CD4-positive, alpha-beta T cell (primary cell): ENCODE results near the gene CAMSAP1. TPM values are rescaled to one million over a fixed set of nuclear protein-coding genes. Genes with fewer than 3 reads are reported as not detected.
A peak's percentile ranks its signal among the peaks of the same experiment; 100 is the strongest.

Source experiments
- ATAC-seq: fragments of 200-7000 bp; cut with Tn5 transposase; one replicate; pipeline ENCODE4 v1.10.0; 2022; ENCODE audit warnings: mild to moderate bottlenecking; ENCODE audit not compliant: poor library complexity
- CTCF ChIA-PET: fragments of 350-600 bp; sonication (Branson Sonifier 250); formaldehyde crosslinking; loops from one replicate; lab custom pipeline; 2021; ENCODE audit warnings: antibody characterized with exemption, inconsistent platforms; lab: Charles Lee
- POLR2A ChIA-PET: fragments of 350-600 bp; sonication (Branson Sonifier 250); formaldehyde crosslinking; loops from one replicate; lab custom pipeline; 2021; ENCODE audit warnings: antibody characterized with exemption, inconsistent platforms; lab: Charles Lee
- DNase-seq, 14 experiments: peaks; one replicate each; pipeline ENCODE4 v3.0.0-alpha.2; 2013 to 2020; ENCODE audit warnings: mixed read lengths in 2 of 14
- H3K27ac ChIP-seq, 2 donors: one replicate each; pipeline versions ENCODE4 v1.5.1 to v1.7.0; 2013; ENCODE audit warnings: low read length in 2 of 2, low read depth in 1 of 2, mild to moderate bottlenecking in 1 of 2
- H3K27me3 ChIP-seq, 2 experiments: 1 replicate in 1 of 2; 2 replicates in 1 of 2; pipeline versions ENCODE4 v1.6.1 to v1.7.0; 2013; ENCODE audit warnings: low read length in 2 of 2, control low read depth in 1 of 2, mild to moderate bottlenecking in 1 of 2, moderate library complexity in 1 of 2; ENCODE audit not compliant: insufficient read depth in 2 of 2, control insufficient read depth in 1 of 2
- H3K36me3 ChIP-seq: one replicate; pipeline ENCODE4 v1.6.1; 2013; ENCODE audit warnings: low read length, control low read depth; ENCODE audit not compliant: insufficient read depth
- H3K4me1 ChIP-seq: one replicate; pipeline ENCODE4 v1.6.1; 2013; ENCODE audit warnings: low read length, control low read depth; ENCODE audit not compliant: insufficient read depth
- H3K4me3 ChIP-seq: one replicate; pipeline ENCODE4 v1.5.1; 2013; ENCODE audit warnings: mild to moderate bottlenecking, low read length, moderate library complexity
- H3K9me3 ChIP-seq, 2 experiments: 1 replicate in 1 of 2; 2 replicates in 1 of 2; pipeline versions ENCODE4 v1.6.1 to v1.7.0; 2013; ENCODE audit warnings: low read length in 2 of 2, mild to moderate bottlenecking in 2 of 2, control low read depth in 1 of 2, moderate library complexity in 1 of 2; ENCODE audit not compliant: control insufficient read depth in 1 of 2, insufficient read depth in 1 of 2
- H3K27ac Mint-ChIP-seq: one replicate; pipeline ENCODE4 v1.8.0; 2020; ENCODE audit warnings: mixed read lengths
- H3K27me3 Mint-ChIP-seq: one replicate; pipeline ENCODE4 v1.8.0; 2021; ENCODE audit warnings: mixed read lengths
- H3K36me3 Mint-ChIP-seq: one replicate; pipeline ENCODE4 v1.8.0; 2021; ENCODE audit warnings: low read depth, mixed read lengths
- H3K4me1 Mint-ChIP-seq: one replicate; pipeline ENCODE4 v1.8.0; 2021; ENCODE audit warnings: low read depth, mixed read lengths
- H3K4me3 Mint-ChIP-seq: one replicate; pipeline ENCODE4 v1.8.0; 2020; ENCODE audit warnings: mild to moderate bottlenecking, mixed read lengths
- H3K9me3 Mint-ChIP-seq: one replicate; pipeline ENCODE4 v1.8.0; 2020; ENCODE audit warnings: mixed read lengths
- CTCF ChIP-seq: fragments of 200-600 bp; IDR thresholded peaks from one replicate; pipeline ENCODE4 v1.8.0; 2022; ENCODE audit warnings: antibody characterized with exemption, mild to moderate bottlenecking
- intact Hi-C, 2 experiments: fragments of 100-400 bp; cut with DNase I in 1 of 2; cut with micrococcal nuclease in 1 of 2; formaldehyde crosslinking; loops; one replicate each; pipeline versions ENCODE4 v1.15.1 to v1.9.0; 2023 to 2025; cut with DNase I, micrococcal nuclease
- total RNA-seq, 174 experiments: library from RNA in 2 of 174; stranded (reverse) in 2 of 174; gene quantifications; one replicate each; pipeline ENCODE4 v1.2.3 and lab custom pipeline; 2021 to 2026

Gene CAMSAP1
- total RNA-seq, 2 experiments from 2014 or later = 16.8 to 18.2 TPM

DNA sequence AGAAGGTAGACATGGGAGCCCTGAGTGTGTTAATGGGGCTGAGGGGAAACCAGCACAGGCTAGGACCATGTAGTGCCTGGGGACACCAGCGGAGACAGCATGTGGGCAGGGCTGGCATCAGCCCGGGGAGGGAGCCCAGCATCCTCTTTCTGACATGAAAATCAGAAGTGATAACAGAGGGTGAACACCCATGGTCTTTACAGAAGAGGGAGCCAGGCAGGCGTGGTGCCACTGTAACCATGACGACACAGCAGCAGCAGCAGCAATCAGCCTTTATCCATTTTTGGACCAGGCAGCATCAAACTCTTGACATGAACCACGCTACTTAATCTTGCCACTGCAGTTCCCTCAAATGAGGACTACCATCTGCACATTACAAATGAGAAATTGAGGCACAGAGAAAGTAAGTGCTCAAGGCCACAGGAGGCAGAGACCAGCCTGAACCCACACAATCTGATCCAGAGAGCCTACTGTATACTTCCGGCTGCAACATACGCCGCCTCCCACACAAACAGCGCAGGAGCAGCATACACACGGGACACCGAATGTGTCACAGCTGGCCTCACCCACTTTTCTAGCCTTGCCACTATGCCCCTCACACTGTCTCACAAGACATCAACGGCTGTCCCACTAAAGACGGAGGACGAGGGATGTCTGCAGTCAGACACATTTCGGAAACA, 23.8 kb downstream of the CAMSAP1 start:
- Histone ChIP-seq H3K27me3 (no peaks in the 10 kb centered on the region), H3K27ac (no peak overlapping the region), H3K4me1 (peaks cover 42% of the 10 kb centered on the region), H3K36me3 (no peaks in the 10 kb centered on the region), H3K4me3 (no peak overlapping the region), H3K9me3 (no peaks in the 10 kb centered on the region)
- TF ChIP-seq CTCF = no peak
- peak overlapping the region; percentile 57 for H3K27ac Mint-ChIP-seq
- ChIA-PET CTCF (no interaction called here), POLR2A (no interaction called here)
- H3K9me3 Mint-ChIP-seq = no peaks in the 10 kb centered on the region
- no peak for ATAC-seq
- H3K27me3 Mint-ChIP-seq = no peaks in the 10 kb centered on the region
- H3K4me3 Mint-ChIP-seq = no peak overlapping the region
- peaks cover 5% of the 10 kb centered on the region for H3K36me3 Mint-ChIP-seq
- intact Hi-C loops = no loop called here
- H3K4me1 Mint-ChIP-seq = peaks cover 63% of the 10 kb centered on the region
- peak in 3 of 14 experiments; percentile 13 to 52 (median 40) for DNase-seq

GRCh38 chr9:135882011-135882410, 25.3 kb downstream of the CAMSAP1 start:
- intact Hi-C loops = no loop called here
- ChIA-PET POLR2A (no interaction called here), CTCF (no interaction called here)
- Histone ChIP-seq H3K27me3 (no peaks in the 10 kb centered on the region), H3K27ac (no peak overlapping the region), H3K36me3 (no peaks in the 10 kb centered on the region), H3K4me1 (peaks cover 34% of the 10 kb centered on the region), H3K9me3 (no peaks in the 10 kb centered on the region), H3K4me3 (no peak overlapping the region)
- H3K9me3 Mint-ChIP-seq = no peaks in the 10 kb centered on the region
- no peak for DNase-seq
- H3K36me3 Mint-ChIP-seq = peaks cover 2% of the 10 kb centered on the region
- no peak overlapping the region for H3K4me3 Mint-ChIP-seq
- no peak overlapping the region for H3K27ac Mint-ChIP-seq
- peaks cover 51% of the 10 kb centered on the region for H3K4me1 Mint-ChIP-seq
- no peak for ATAC-seq
- no peaks in the 10 kb centered on the region for H3K27me3 Mint-ChIP-seq
- no peak for TF ChIP-seq CTCF

- DNase-seq = no peak
- no peak for TF ChIP-seq CTCF
- intact Hi-C loops = no loop called here
- CTCF ChIA-PET = no interaction called here
- POLR2A ChIA-PET = no interaction called here
- H3K4me1 ChIP-seq = peaks cover 23% of the 10 kb centered on the region
- no peaks in the 10 kb centered on the region for H3K36me3 ChIP-seq
- H3K36me3 Mint-ChIP-seq = peaks cover 5% of the 10 kb centered on the region
- no peaks in the 10 kb centered on the region for H3K9me3 ChIP-seq
- H3K27me3 ChIP-seq = no peaks in the 10 kb centered on the region
- ATAC-seq = no peak
- no peaks in the 10 kb centered on the region for H3K27me3 Mint-ChIP-seq
- H3K4me3 Mint-ChIP-seq = no peak overlapping the region
- H3K9me3 Mint-ChIP-seq = no peaks in the 10 kb centered on the region
- no peak overlapping the region for H3K4me3 ChIP-seq
- H3K27ac Mint-ChIP-seq = no peak overlapping the region
- peaks cover 41% of the 10 kb centered on the region for H3K4me1 Mint-ChIP-seq
- H3K27ac ChIP-seq = no peak overlapping the region
Measured at GRCh38 chr9:135880438-135880837, 26.9 kb downstream of the CAMSAP1 start.
